Right lobe of liver (tissue), 6 donors: Measurements from ENCODE around the gene ZBTB4. TPM values are rescaled to one million over a fixed set of nuclear protein-coding genes. Genes with fewer than 3 reads are reported as not detected.

ENCODE experiments used
- ATAC-seq, 4 donors: fragments of 200-7000 bp; cut with Tn5 transposase; one replicate each; pipeline ENCODE4 v1.9.1; 2020; ENCODE audit warnings: mild to moderate bottlenecking in 4 of 4, moderate library complexity in 4 of 4
- DNase-seq, 3 donors: peaks; one replicate each; pipeline ENCODE4 v3.0.0-alpha.2; 2020
- H3K27ac ChIP-seq, 3 donors: fragments of 200-600 bp; one replicate each; pipeline ENCODE4 v1.8.0; 2022
- H3K27me3 ChIP-seq, 2 donors: fragments of 200-600 bp; one replicate each; pipeline ENCODE4 v1.8.0; 2022
- H3K36me3 ChIP-seq, 4 donors: fragments of 200-600 bp; sonication (generic) in 1 of 4; one replicate each; pipeline versions ENCODE4 v1.5.1 to v1.8.0; 2017 to 2022; ENCODE audit warnings: control low read depth in 1 of 4
- H3K4me1 ChIP-seq, 4 donors: fragments of 200-600 bp; sonication (generic) in 1 of 4; one replicate each; pipeline versions ENCODE4 v1.5.1 to v1.8.0; 2017 to 2022; ENCODE audit warnings: control low read depth in 1 of 4
- H3K4me3 ChIP-seq, 3 donors: fragments of 200-600 bp; one replicate each; pipeline ENCODE4 v1.8.0; 2022
- H3K9me3 ChIP-seq, 4 donors: fragments of 200-600 bp; sonication (generic) in 1 of 4; one replicate each; pipeline versions ENCODE4 v1.5.1 to v1.8.0; 2017 to 2022; ENCODE audit warnings: control low read depth in 1 of 4
- CTCF ChIP-seq, 4 donors: fragments of 200-600 bp in 3 of 4; fragments of 450-650 bp in 1 of 4; IDR thresholded peaks; one replicate each; pipeline versions ENCODE4 v1.5.1 to v1.8.0; 2016 to 2022; ENCODE audit warnings: antibody characterized with exemption in 4 of 4, mild to moderate bottlenecking in 2 of 4
- POLR2A ChIP-seq: fragments of 450-650 bp; IDR thresholded peaks from one replicate; pipeline ENCODE4 v1.6.1; 2017; ENCODE audit warnings: antibody characterized with exemption, mild to moderate bottlenecking
- WGBS: methylation state at CpG from one replicate; pipeline ENCODE4 v1.1.6; 2018; ENCODE audit warnings: low coverage, low lambda C conversion rate; ENCODE audit not compliant: insufficient coverage; ENCODE audit errors: missing lambda C conversion rate; 5-methylcytosine and 5-hydroxymethylcytosine counted together
- intact Hi-C, 2 donors: fragments of 100-400 bp; cut with DNase I; formaldehyde crosslinking; loops; one replicate each; pipeline versions ENCODE4 v1.11.2 to v1.14.1; 2022
- total RNA-seq, 6 experiments: library from RNA; depleted of rRNA in 2 of 6; stranded (reverse); fragments of >200 nt in 2 of 6; fragmentation: NEBNext Ultra II Directional in 3 of 6; extraction: Animal tissue kit (Norgen Biotek cat#: 25700) in 3 of 6; gene quantifications; one replicate each; pipeline versions ENCODE4 v1.1.0 to v1.2.4, GENCODE V29; 2016 to 2023
- donor health status: DM: no; HTN: yes; CAD: no.
- donor health status: DM: no; HTN: no; CAD: no.
- donor health status: DM: no; HTN: no; CAD: no.
- donor health status: DM: no; HTN: yes; CAD: no.
- donor health status: DM: no; HTN: yes; CAD: no.

Gene ZBTB4
- total RNA-seq, 6 experiments from 2014 or later, result 5.7 to 10.5 (median 7.9) TPM

- Histone ChIP-seq H3K27ac (no peak within 1 kb of the TSS), H3K4me3 (no peak within 1 kb of the TSS), H3K9me3 (no peaks in the 10 kb centered on the region), H3K36me3 (no peaks in the 10 kb centered on the region), H3K4me1 (no peaks in the 10 kb centered on the region), H3K27me3 (no peaks in the 10 kb centered on the region)
- intact Hi-C loops, result no loop called here
- ATAC-seq (no peak), DNase-seq (no peak)
- TF ChIP-seq POLR2A, result no peak
- no peak for TF ChIP-seq CTCF (IDR thresholded peaks at IDR 0.05)
- WGBS, result 52% methylated on average over 5 of the region's 17 CpGs
These were observed 59.4 kb downstream of the ZBTB4 start, which contains the start of gene SPEM1 for GRCh38 chr17:7419819-7420610. Gene SPEM1 (plus strand): TSS chr17:7420324. CDS start chr17:7420385, 61 bp downstream.

DNA sequence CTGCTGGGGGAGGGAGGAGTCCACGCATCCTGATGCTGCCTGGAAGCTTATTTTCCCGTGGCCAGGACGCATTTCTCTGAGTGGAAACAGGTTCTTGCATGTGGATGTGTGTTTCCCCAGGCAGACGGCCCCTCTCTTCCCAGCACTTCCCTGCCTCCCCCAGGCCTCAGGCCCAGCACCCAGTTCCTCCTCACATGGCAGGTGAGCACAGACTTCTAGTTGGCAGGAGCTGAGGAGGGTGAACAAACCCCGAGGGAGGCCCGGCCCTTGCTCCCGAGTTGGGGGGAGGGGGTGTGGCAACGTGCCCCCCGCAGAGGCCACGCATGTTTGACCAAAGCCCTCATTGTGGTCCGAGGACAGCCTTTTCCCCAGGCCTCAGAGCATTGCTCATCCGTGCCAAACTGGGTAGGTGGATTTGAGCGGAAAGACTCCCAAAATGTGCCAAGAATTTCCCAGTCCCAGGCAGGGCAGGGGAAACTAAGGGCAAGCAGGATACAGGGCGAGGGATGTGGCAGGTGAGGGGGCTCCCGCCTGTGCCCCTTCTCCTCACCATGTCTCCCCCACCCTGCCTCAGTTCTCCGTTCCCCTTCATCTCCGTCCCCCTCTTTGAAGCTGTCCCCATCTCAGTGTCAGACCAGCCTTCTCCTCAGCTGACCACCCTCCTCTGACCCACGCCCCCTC, 60.8 kb downstream of the ZBTB4 start:
- WGBS, result 56% methylated on average over 10 of the region's 18 CpGs
- no peak for DNase-seq
- intact Hi-C loops, result no loop called here

DNA sequence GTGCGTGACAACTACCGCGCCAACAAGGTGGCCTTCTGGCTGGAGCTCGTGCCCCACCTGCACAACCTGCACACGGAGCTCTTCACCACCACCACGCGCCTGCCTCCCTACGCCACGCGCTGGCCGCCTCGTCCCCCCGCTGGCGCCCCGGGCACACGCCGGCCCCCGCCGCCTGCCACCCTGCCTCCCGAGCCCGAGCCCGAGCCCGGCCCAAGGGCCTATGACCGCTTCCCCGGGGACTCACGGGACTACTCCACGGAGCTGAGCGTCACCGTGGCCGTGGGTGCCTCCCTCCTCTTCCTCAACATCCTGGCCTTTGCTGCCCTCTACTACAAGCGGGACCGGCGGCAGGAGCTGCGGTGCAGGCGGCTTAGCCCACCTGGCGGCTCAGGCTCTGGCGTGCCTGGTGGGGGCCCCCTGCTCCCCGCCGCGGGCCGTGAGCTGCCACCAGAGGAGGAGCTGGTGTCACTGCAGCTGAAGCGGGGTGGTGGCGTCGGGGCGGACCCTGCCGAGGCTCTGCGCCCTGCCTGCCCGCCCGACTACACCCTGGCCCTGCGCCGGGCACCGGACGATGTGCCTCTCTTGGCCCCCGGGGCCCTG, 62.3 kb downstream of the ZBTB4 start:
- Histone ChIP-seq H3K27ac (no peak overlapping the region), H3K4me3 (no peak overlapping the region), H3K9me3 (no peaks in the 10 kb centered on the region), H3K36me3 (no peaks in the 10 kb centered on the region), H3K4me1 (no peaks in the 10 kb centered on the region), H3K27me3 (no peaks in the 10 kb centered on the region)
- TF ChIP-seq POLR2A, result no peak
- 94% methylated on average over 13 of the region's 54 CpGs for WGBS
- intact Hi-C loops, result no loop called here
- DNase-seq, result no peak
- ATAC-seq, result no peak

More for the DNA sequence above, 60.8 kb downstream of the ZBTB4 start:
- no peak overlapping the region for H3K27ac ChIP-seq
- no peak overlapping the region for H3K4me3 ChIP-seq
- TF ChIP-seq POLR2A, result no peak
- TF ChIP-seq CTCF (IDR thresholded peaks at IDR 0.05), result no peak
- no peaks in the 10 kb centered on the region for H3K36me3 ChIP-seq
- ATAC-seq, result no peak
- no peaks in the 10 kb centered on the region for H3K9me3 ChIP-seq
- H3K27me3 ChIP-seq, result no peaks in the 10 kb centered on the region
- no peaks in the 10 kb centered on the region for H3K4me1 ChIP-seq

DNA sequence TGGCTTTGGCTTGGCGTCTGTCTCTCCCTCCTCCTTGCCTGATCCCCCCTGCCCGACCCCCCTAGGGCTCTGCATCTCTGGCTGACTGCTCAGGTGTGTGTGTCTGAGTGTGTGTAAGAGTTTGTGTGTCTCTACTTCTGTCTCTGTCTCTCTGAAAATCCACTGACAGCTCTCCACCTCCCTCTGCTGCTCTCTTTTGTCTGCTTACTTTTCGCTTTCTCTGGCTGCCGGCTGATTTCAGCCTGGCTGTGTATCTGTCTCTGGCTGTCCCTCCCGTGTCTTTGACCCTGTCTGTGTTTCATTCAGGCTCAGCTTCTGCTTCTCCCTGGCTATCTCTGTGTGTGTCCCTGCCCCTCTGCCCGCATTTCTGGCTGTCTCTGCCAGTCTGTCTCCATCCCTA, 63.1 kb downstream of the ZBTB4 start:
- Histone ChIP-seq H3K36me3 (no peaks in the 10 kb centered on the region), H3K9me3 (no peaks in the 10 kb centered on the region), H3K27me3 (no peaks in the 10 kb centered on the region), H3K4me3 (no peak overlapping the region), H3K4me1 (no peaks in the 10 kb centered on the region), H3K27ac (no peak overlapping the region)
- DNase-seq (no peak), ATAC-seq (no peak)
- intact Hi-C loops, result no loop called here
- TF ChIP-seq CTCF (IDR thresholded peaks at IDR 0.05) (no peak), POLR2A (no peak)
- WGBS, result 52% methylated on average over 5 of the region's 6 CpGs

DNA sequence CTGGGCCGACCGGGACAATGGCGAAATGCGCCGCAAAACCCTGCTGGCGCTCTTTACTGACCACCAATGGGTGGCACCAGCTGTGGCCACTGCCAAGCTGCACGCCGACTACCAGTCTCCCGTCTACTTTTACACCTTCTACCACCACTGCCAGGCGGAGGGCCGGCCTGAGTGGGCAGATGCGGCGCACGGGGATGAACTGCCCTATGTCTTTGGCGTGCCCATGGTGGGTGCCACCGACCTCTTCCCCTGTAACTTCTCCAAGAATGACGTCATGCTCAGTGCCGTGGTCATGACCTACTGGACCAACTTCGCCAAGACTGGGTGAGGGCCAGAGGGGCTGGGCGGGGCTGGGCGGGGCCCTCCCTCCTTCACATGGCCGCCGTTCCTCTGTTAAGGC, 63.6 kb downstream of the ZBTB4 start:
- intact Hi-C loops, result no loop called here
- H3K27ac ChIP-seq, result no peak overlapping the region
- H3K4me1 ChIP-seq, result no peaks in the 10 kb centered on the region
- no peak for DNase-seq
- no peak for ATAC-seq
- no peak for TF ChIP-seq POLR2A
- no peak for TF ChIP-seq CTCF (IDR thresholded peaks at IDR 0.05)
- H3K27me3 ChIP-seq, result no peaks in the 10 kb centered on the region
- no peaks in the 10 kb centered on the region for H3K9me3 ChIP-seq
- no peaks in the 10 kb centered on the region for H3K36me3 ChIP-seq
- 88% methylated on average over 11 of the region's 23 CpGs for WGBS
- H3K4me3 ChIP-seq, result no peak overlapping the region
